ENCODE measurements around the gene ITGB4.

DNA sequence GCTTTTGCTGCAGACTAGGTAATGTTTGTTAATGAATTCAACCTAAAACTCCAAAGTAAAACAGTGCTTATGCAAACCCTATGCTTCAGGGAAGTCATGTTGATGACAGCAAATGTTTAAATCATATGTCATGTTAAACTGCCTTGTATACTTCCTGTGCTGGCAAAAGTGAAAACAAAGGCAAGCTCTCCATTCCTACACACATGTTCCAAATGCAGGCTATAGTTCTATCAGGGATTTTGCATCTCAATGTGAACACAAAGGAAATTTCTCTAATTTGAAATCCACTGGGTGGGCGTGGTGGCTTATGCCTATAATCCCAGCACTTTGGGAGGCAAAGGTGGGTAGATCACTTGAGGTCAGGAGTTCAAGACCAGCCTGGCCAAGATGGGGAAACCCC lies 82.6 kb downstream of the ITGB4 start:
- TF ChIP-seq, protein P1, sequence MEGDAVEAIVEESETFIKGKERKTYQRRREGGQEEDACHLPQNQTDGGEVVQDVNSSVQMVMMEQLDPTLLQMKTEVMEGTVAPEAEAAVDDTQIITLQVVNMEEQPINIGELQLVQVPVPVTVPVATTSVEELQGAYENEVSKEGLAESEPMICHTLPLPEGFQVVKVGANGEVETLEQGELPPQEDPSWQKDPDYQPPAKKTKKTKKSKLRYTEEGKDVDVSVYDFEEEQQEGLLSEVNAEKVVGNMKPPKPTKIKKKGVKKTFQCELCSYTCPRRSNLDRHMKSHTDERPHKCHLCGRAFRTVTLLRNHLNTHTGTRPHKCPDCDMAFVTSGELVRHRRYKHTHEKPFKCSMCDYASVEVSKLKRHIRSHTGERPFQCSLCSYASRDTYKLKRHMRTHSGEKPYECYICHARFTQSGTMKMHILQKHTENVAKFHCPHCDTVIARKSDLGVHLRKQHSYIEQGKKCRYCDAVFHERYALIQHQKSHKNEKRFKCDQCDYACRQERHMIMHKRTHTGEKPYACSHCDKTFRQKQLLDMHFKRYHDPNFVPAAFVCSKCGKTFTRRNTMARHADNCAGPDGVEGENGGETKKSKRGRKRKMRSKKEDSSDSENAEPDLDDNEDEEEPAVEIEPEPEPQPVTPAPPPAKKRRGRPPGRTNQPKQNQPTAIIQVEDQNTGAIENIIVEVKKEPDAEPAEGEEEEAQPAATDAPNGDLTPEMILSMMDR (IDR thresholded peaks at IDR 0.05) = no peak
- no peak for TF ChIP-seq POLR2A (IDR thresholded peaks at IDR 0.05)
- TF ChIP-seq POLR2AphosphoS5 (IDR thresholded peaks at IDR 0.05) = no peak
- no peak for TF ChIP-seq EP300 (IDR thresholded peaks at IDR 0.05; ENCODE audit: low read depth)

Data from transverse colon (tissue), 4 donors.